H9 (cell line): ENCODE measurements around the gene EXOC6. TPM values are rescaled to one million over a fixed set of nuclear protein-coding genes. Genes with fewer than 3 reads are reported as not detected.

ENCODE experiments used
- DNase-seq: peaks from one replicate; pipeline ENCODE4 v3.0.0-alpha.2; 2017
- H2AFZ ChIP-seq: one replicate; pipeline ENCODE4 v1.6.1; 2013; ENCODE audit warnings: mild to moderate bottlenecking, low read length, control low read depth, moderate library complexity
- H2AK5ac ChIP-seq: 2 replicates; pipeline ENCODE4 v1.6.1; 2013; ENCODE audit warnings: low read length, control low read depth, mixed read lengths; ENCODE audit not compliant: insufficient read length
- H2BK120ac ChIP-seq: one replicate; pipeline ENCODE4 v1.6.1; 2013; ENCODE audit warnings: low read depth, mild to moderate bottlenecking, low read length, control low read depth, inconsistent platforms; ENCODE audit not compliant: poor library complexity, severe bottlenecking
- H2BK12ac ChIP-seq: 2 replicates; pipeline ENCODE4 v1.6.1; 2013; ENCODE audit warnings: low read length, control low read depth, mixed read lengths, low read depth; ENCODE audit not compliant: insufficient read length
- H2BK15ac ChIP-seq: 2 replicates; pipeline ENCODE4 v1.6.1; 2013; ENCODE audit warnings: low read depth, low read length, control low read depth
- H2BK20ac ChIP-seq: one replicate; pipeline ENCODE4 v1.6.1; 2013; ENCODE audit warnings: low read depth, mild to moderate bottlenecking, low read length, control low read depth, inconsistent platforms; ENCODE audit not compliant: poor library complexity, severe bottlenecking
- H2BK5ac ChIP-seq: 2 replicates; pipeline ENCODE4 v1.6.1; 2013; ENCODE audit warnings: low read length, control low read depth, mixed read lengths; ENCODE audit not compliant: insufficient read length
- H3K14ac ChIP-seq: 2 replicates; pipeline ENCODE4 v1.6.1; 2013; ENCODE audit warnings: low read length, control low read depth; ENCODE audit not compliant: insufficient read depth
- H3K18ac ChIP-seq: 2 replicates; pipeline ENCODE4 v1.6.1; 2013; ENCODE audit warnings: low read depth, mild to moderate bottlenecking, mixed read lengths, low read length, control low read depth; ENCODE audit not compliant: insufficient read length
- H3K23ac ChIP-seq: 2 replicates; pipeline ENCODE4 v1.6.1; 2013; ENCODE audit warnings: low read length, control low read depth, mixed read lengths, low read depth; ENCODE audit not compliant: insufficient read length
- H3K23me2 ChIP-seq: 2 replicates; pipeline ENCODE4 v1.6.1; 2013; ENCODE audit warnings: low read depth, mild to moderate bottlenecking, mixed read lengths, low read length, control low read depth; ENCODE audit not compliant: insufficient read length, poor library complexity, severe bottlenecking
- H3K27ac ChIP-seq: 2 replicates; pipeline ENCODE4 v1.5.1; 2013; ENCODE audit warnings: low read length, control low read depth, mixed read lengths, low read depth; ENCODE audit not compliant: insufficient read length
- H3K27me3 ChIP-seq: 2 replicates; pipeline ENCODE4 v1.6.1; 2013; ENCODE audit warnings: low read length, control low read depth, inconsistent platforms; ENCODE audit not compliant: insufficient read depth
- H3K4ac ChIP-seq: 2 replicates; pipeline ENCODE4 v1.6.1; 2013; ENCODE audit warnings: low read depth, mild to moderate bottlenecking, control low read depth, inconsistent platforms, low read length, moderate library complexity
- H3K4me1 ChIP-seq: 2 replicates; pipeline ENCODE4 v1.6.1; 2013; ENCODE audit warnings: low read length, control low read depth, inconsistent platforms; ENCODE audit not compliant: insufficient read depth
- H3K4me2 ChIP-seq: 2 replicates; pipeline ENCODE4 v1.6.1; 2013; ENCODE audit warnings: low read length, control low read depth, mixed read lengths; ENCODE audit not compliant: insufficient read length, insufficient read depth
- H3K56ac ChIP-seq: 2 replicates; pipeline ENCODE4 v1.6.1; 2013; ENCODE audit warnings: low read depth, mild to moderate bottlenecking, mixed read lengths, low read length, control low read depth; ENCODE audit not compliant: insufficient read length
- H3K79me1 ChIP-seq: 2 replicates; pipeline ENCODE4 v1.6.1; 2013; ENCODE audit warnings: low read depth, mild to moderate bottlenecking, moderate library complexity, low read length, control low read depth, inconsistent platforms; ENCODE audit not compliant: insufficient read depth, poor library complexity, severe bottlenecking
- H3K79me2 ChIP-seq: 2 replicates; pipeline ENCODE4 v1.6.1; 2013; ENCODE audit warnings: low read length, control low read depth, inconsistent platforms; ENCODE audit not compliant: insufficient read depth
- H3K9ac ChIP-seq: 2 replicates; pipeline ENCODE4 v1.6.1; 2013; ENCODE audit warnings: low read length, control low read depth, mixed read lengths; ENCODE audit not compliant: insufficient read length; ENCODE audit errors: extremely low read depth
- H3K9me3 ChIP-seq: one replicate; pipeline ENCODE4 v1.6.1; 2013; ENCODE audit warnings: low read depth, low read length, inconsistent platforms; ENCODE audit not compliant: control insufficient read depth
- H3T11ph ChIP-seq: one replicate; pipeline ENCODE4 v1.6.1; 2013; ENCODE audit warnings: mild to moderate bottlenecking, low read length, control low read depth, inconsistent platforms
- H4K20me1 ChIP-seq: one replicate; pipeline ENCODE4 v1.6.1; 2013; ENCODE audit not compliant: control insufficient read depth, insufficient read length, insufficient read depth
- H4K5ac ChIP-seq: 2 replicates; pipeline ENCODE4 v1.6.1; 2013; ENCODE audit warnings: low read depth, mild to moderate bottlenecking, mixed read lengths, low read length, control low read depth; ENCODE audit not compliant: insufficient read length
- H4K8ac ChIP-seq: replicated peaks from 2 replicates; pipeline ENCODE4 v1.6.1; 2013; ENCODE audit warnings: low read length, control low read depth, mixed read lengths, low read depth; ENCODE audit not compliant: insufficient read length
- H4K91ac ChIP-seq: 2 replicates; pipeline ENCODE4 v1.6.1; 2013; ENCODE audit warnings: low read depth, mild to moderate bottlenecking, moderate library complexity, mixed read lengths, low read length, control low read depth; ENCODE audit not compliant: insufficient read length
- H3K27ac Mint-ChIP-seq, 3 experiments: 2 replicates in 2 of 3; 3 replicates in 1 of 3; pipeline ENCODE4 v1.8.0; 2020 to 2021; ENCODE audit warnings: mixed read lengths in 3 of 3, mild to moderate bottlenecking in 1 of 3, moderate library complexity in 1 of 3
- H3K27me3 Mint-ChIP-seq: 2 replicates; pipeline ENCODE4 v1.8.0; 2021; ENCODE audit warnings: low read depth, mild to moderate bottlenecking, moderate library complexity, mixed read lengths
- H3K36me3 Mint-ChIP-seq, 3 experiments: 2 replicates in 2 of 3; 3 replicates in 1 of 3; pipeline ENCODE4 v1.8.0; 2020 to 2021; ENCODE audit warnings: low read depth in 3 of 3, mixed read lengths in 3 of 3; ENCODE audit not compliant: insufficient read depth in 1 of 3
- H3K4me1 Mint-ChIP-seq, 2 experiments: 2 replicates each; pipeline ENCODE4 v1.8.0; 2020; ENCODE audit warnings: mixed read lengths in 2 of 2
- H3K4me3 Mint-ChIP-seq, 2 experiments: 2 replicates in 1 of 2; 3 replicates in 1 of 2; pipeline ENCODE4 v1.8.0; 2020 to 2021; ENCODE audit warnings: mild to moderate bottlenecking in 2 of 2, mixed read lengths in 2 of 2, moderate library complexity in 1 of 2
- H3K9me3 Mint-ChIP-seq, 2 experiments: 2 replicates in 1 of 2; 3 replicates in 1 of 2; pipeline ENCODE4 v1.8.0; 2020; ENCODE audit warnings: mild to moderate bottlenecking in 2 of 2, mixed read lengths in 2 of 2, moderate library complexity in 1 of 2
- CTCF ChIP-seq: fragments of 200-600 bp; sonication (generic); conservative IDR thresholded peaks from 3 replicates; pipeline ENCODE4 v1.8.0; 2021; ENCODE audit warnings: antibody characterized with exemption, mild to moderate bottlenecking
- WGBS: extraction: QIAGEN DNeasy Blood & Tissue Kit; methylation state at CpG from one replicate; pipeline ENCODE4 v1.1.7; 2013; ENCODE audit warnings: missing lambda C conversion rate, low lambda C conversion rate, mixed read lengths; ENCODE audit not compliant: insufficient read length; ENCODE audit errors: extremely low coverage; 5-methylcytosine and 5-hydroxymethylcytosine counted together
- total RNA-seq: library from RNA; stranded (reverse); gene quantifications from 2 replicates; pipeline ENCODE4 v1.2.1, GENCODE V29; 2021

The EXOC6 gene
- total RNA-seq, 1 experiment from 2014 or later: 9.0 TPM

- H2BK120ac ChIP-seq: no peak overlapping the region
- H3K27me3 ChIP-seq: no peaks in the 10 kb centered on the region
- Mint-ChIP-seq H3K36me3 (peaks cover 0 to 6% (median 2%) of the 10 kb centered on the region in 3 experiments; a peak in 4 of 7 replicates), H3K9me3 (peaks cover 0 to 2% of the 10 kb centered on the region in 2 experiments; a peak in 2 of 5 replicates), H3K4me3 (no peak overlapping the region), H3K27ac (no peak overlapping the region), H3K4me1 (no peaks in the 10 kb centered on the region), H3K27me3 (no peaks in the 10 kb centered on the region)
- no peak overlapping the region for H2AFZ ChIP-seq
- no peak overlapping the region for H2AK5ac ChIP-seq
- no peak overlapping the region for H4K8ac ChIP-seq
- no peak overlapping the region for H4K5ac ChIP-seq
- no peaks in the 10 kb centered on the region for H3K9me3 ChIP-seq
- H3T11ph ChIP-seq: no peak overlapping the region
- H3K79me2 ChIP-seq: no peaks in the 10 kb centered on the region
- no peaks in the 10 kb centered on the region for H3K79me1 ChIP-seq
- no peak overlapping the region for H4K91ac ChIP-seq
- H3K27ac ChIP-seq: no peak overlapping the region
- H3K56ac ChIP-seq: no peak overlapping the region
- H3K14ac ChIP-seq: no peak overlapping the region
- H2BK20ac ChIP-seq: no peak overlapping the region
- H3K4me2 ChIP-seq: no peak overlapping the region
- H2BK5ac ChIP-seq: no peak overlapping the region
- no peak overlapping the region for H3K23ac ChIP-seq
- no peak for DNase-seq
- WGBS: no CpG with 5 or more reads among the region's 3 CpGs
- no peak overlapping the region for H3K4ac ChIP-seq
- no peaks in the 10 kb centered on the region for H4K20me1 ChIP-seq
- H3K4me1 ChIP-seq: no peaks in the 10 kb centered on the region
- TF ChIP-seq CTCF: no peak
- H3K23me2 ChIP-seq: no peaks in the 10 kb centered on the region
- H3K9ac ChIP-seq: no peak overlapping the region
- no peak overlapping the region for H3K18ac ChIP-seq
- H2BK15ac ChIP-seq: no peak overlapping the region
- H2BK12ac ChIP-seq: no peak overlapping the region
These were observed 18.9 kb downstream of the EXOC6 start for GRCh38 chr10:92867235-92867634.
